Neural cell (in vitro differentiated cells): ENCODE measurements around the gene PPP6C. TPM values are rescaled to one million over a fixed set of nuclear protein-coding genes. Genes with fewer than 3 reads are reported as not detected.
"Not testable (repeated sequence)": the region's sequence is repeated elsewhere in the genome, so short reads cannot be mapped to it uniquely, and the experiment has no call there.

Experiments used
- H2AFZ ChIP-seq: fragments of 200-600, 300-800 bp; sonication (generic), shearing (Covaris generic); 2 replicates; pipeline ENCODE4 v1.6.0; 2014; ENCODE audit warnings: low read depth, mild to moderate bottlenecking, antibody characterized with exemption, low read length, moderate library complexity
- H3F3A ChIP-seq: fragments of 200-600 bp; shearing (Covaris generic); 2 replicates; pipeline ENCODE4 v1.6.1; 2016; ENCODE audit warnings: mild to moderate bottlenecking, moderate library complexity, mixed read lengths, antibody characterized with exemption, low read length; ENCODE audit not compliant: insufficient read depth, poor library complexity, severe bottlenecking
- H3K27ac ChIP-seq: fragments of 200-600, 300-800 bp; sonication (generic), shearing (Covaris generic); 2 replicates; pipeline ENCODE4 v1.5.1; 2014; ENCODE audit warnings: mild to moderate bottlenecking, low read length, moderate library complexity
- H3K27me3 ChIP-seq: fragments of 300-800, 200-600 bp; sonication (generic), shearing (Covaris generic); 2 replicates; pipeline ENCODE4 v1.6.0; 2014; ENCODE audit warnings: mild to moderate bottlenecking, low read depth, low read length, moderate library complexity; ENCODE audit not compliant: insufficient read depth
- H3K36me3 ChIP-seq: fragments of 300-800, 200-600 bp; sonication (generic), shearing (Covaris generic); 2 replicates; pipeline ENCODE4 v1.5.1; 2014; ENCODE audit warnings: mild to moderate bottlenecking, antibody characterized with exemption, low read length, moderate library complexity; ENCODE audit not compliant: insufficient read depth
- H3K4me2 ChIP-seq: fragments of 300-800, 200-600 bp; sonication (generic), shearing (Covaris generic); 2 replicates; pipeline ENCODE4 v1.6.0; 2014; ENCODE audit warnings: mild to moderate bottlenecking, low read length
- H3K4me3 ChIP-seq: fragments of 300-800, 200-600 bp; sonication (generic), shearing (Covaris generic); 2 replicates; pipeline ENCODE4 v1.5.1; 2014; ENCODE audit warnings: mild to moderate bottlenecking, low read length, moderate library complexity
- H3K79me2 ChIP-seq: fragments of 200-600 bp; shearing (Covaris generic); replicated peaks from 2 replicates; pipeline ENCODE4 v1.6.0; 2014; ENCODE audit warnings: mild to moderate bottlenecking, low read length, moderate library complexity; ENCODE audit not compliant: insufficient read depth
- H3K9ac ChIP-seq: fragments of 300-800, 200-600 bp; sonication (generic), shearing (Covaris generic); 2 replicates; pipeline ENCODE4 v1.6.1; 2016; ENCODE audit warnings: mild to moderate bottlenecking, low read length, mixed read lengths
- H3K9me2 ChIP-seq: fragments of 200-600 bp; shearing (Covaris generic); 2 replicates; pipeline ENCODE4 v1.6.1; 2016; ENCODE audit warnings: mild to moderate bottlenecking, low read length, mixed read lengths; ENCODE audit not compliant: insufficient read depth
- H3K9me3 ChIP-seq: fragments of 200-600, 300-800 bp; sonication (generic), shearing (Covaris generic); 2 replicates; pipeline ENCODE4 v1.6.1; 2016; ENCODE audit warnings: mild to moderate bottlenecking, mixed run types, low read length, moderate library complexity, mixed read lengths
- H4K20me1 ChIP-seq: fragments of 200-600 bp; shearing (Covaris generic); 2 replicates; pipeline ENCODE4 v1.6.1; 2016; ENCODE audit warnings: mild to moderate bottlenecking, mixed run types; ENCODE audit not compliant: insufficient read depth
- CTCF ChIP-seq: fragments of 450-650 bp; IDR thresholded peaks from 2 replicates; pipeline ENCODE4 v1.5.1; 2014; ENCODE audit warnings: antibody characterized with exemption, mild to moderate bottlenecking, moderate library complexity; ENCODE audit not compliant: poor library complexity, severe bottlenecking
- EP300 ChIP-seq: fragments of 450-650 bp; conservative IDR thresholded peaks from 2 replicates; pipeline ENCODE4 v1.6.1; 2014; ENCODE audit warnings: antibody characterized with exemption, mild to moderate bottlenecking, moderate library complexity; ENCODE audit not compliant: poor library complexity, severe bottlenecking
- EZH2 ChIP-seq: fragments of 200-600, 300-800 bp; shearing (Covaris generic), sonication (generic); IDR thresholded peaks from 2 replicates; pipeline ENCODE4 v1.6.1; 2014; ENCODE audit warnings: antibody characterized with exemption, low read length, borderline replicate concordance, mild to moderate bottlenecking; ENCODE audit not compliant: insufficient read depth, poor library complexity, severe bottlenecking
- MXI1 ChIP-seq: fragments of 450-650 bp; conservative IDR thresholded peaks from 2 replicates; pipeline ENCODE4 v1.6.1; 2014; ENCODE audit warnings: antibody characterized with exemption, mild to moderate bottlenecking; ENCODE audit not compliant: poor library complexity, severe bottlenecking
- POLR2AphosphoS5 ChIP-seq: IDR thresholded peaks from 2 replicates; pipeline ENCODE4 v1.6.1; 2012
- RAD21 ChIP-seq: fragments of 450-650 bp; conservative IDR thresholded peaks from 2 replicates; pipeline ENCODE4 v1.6.1; 2014; ENCODE audit warnings: antibody characterized with exemption, mild to moderate bottlenecking, moderate library complexity
- REST ChIP-seq: IDR thresholded peaks from 2 replicates; pipeline ENCODE4 v1.6.1; 2012; ENCODE audit warnings: borderline replicate concordance
- SMC3 ChIP-seq: fragments of 450-650 bp; conservative IDR thresholded peaks from 2 replicates; pipeline ENCODE4 v1.6.1; 2014; ENCODE audit warnings: antibody characterized with exemption, mild to moderate bottlenecking, moderate library complexity; ENCODE audit not compliant: poor library complexity
- TAF1 ChIP-seq: IDR thresholded peaks from 2 replicates; pipeline ENCODE4 v1.6.1; 2012; ENCODE audit warnings: low read depth
- polyA plus RNA-seq: library from polyadenylated mRNA; depleted of rRNA; stranded (reverse); fragments of >200 nt; gene quantifications from 2 replicates; pipeline ENCODE4 v1.2.3, GENCODE V29; 2014

PPP6C gene
- polyA plus RNA-seq, 1 donor from 2014 or later = 25.1 TPM

- Histone ChIP-seq H2AFZ (no peak overlapping the region), H4K20me1 (no peaks in the 10 kb centered on the region), H3K9me2 (no peaks in the 10 kb centered on the region), H3K27ac (no peak overlapping the region), H3K36me3 (no peaks in the 10 kb centered on the region), H3K9ac (no peak overlapping the region), H3K4me2 (no peak overlapping the region), H3F3A (no peaks in the 10 kb centered on the region), H3K79me2 (peaks cover 81% of the 10 kb centered on the region), H3K27me3 (no peaks in the 10 kb centered on the region), H3K4me3 (no peak overlapping the region), H3K9me3 (no peaks in the 10 kb centered on the region)
- TF ChIP-seq RAD21 (no peak), CTCF (no peak), REST (no peak), EZH2 (no peak), SMC3 (no peak), POLR2AphosphoS5 (no peak), TAF1 (no peak), EP300 (no peak), MXI1 (no peak)
These were observed 6.0 kb downstream of the PPP6C start for GRCh38 chr9:125183561-125183960.

DNA sequence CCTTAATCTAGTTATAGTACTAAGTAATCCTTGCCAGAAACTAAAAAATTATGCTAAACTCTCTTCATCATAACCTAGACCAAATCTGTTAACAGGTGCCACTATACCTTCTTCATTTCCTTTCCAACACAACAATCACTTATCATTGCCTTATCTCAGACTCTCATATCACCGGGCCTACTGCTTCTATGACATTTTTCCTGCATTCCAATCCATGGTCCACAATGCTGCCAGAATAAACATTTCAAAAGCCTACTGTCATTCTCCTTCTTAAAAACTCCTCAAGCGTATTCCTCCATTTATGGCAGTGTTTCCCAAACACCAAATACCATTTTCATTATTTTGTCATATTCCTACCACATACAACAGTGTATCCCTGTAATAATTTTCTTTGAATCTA is 6.5 kb downstream of the PPP6C start:
- H3K9me3 ChIP-seq = no peaks in the 10 kb centered on the region
- peaks cover 79% of the 10 kb centered on the region for H3K79me2 ChIP-seq
- no peaks in the 10 kb centered on the region for H3K27me3 ChIP-seq
- H3K4me3 ChIP-seq = no peak overlapping the region
- H3F3A ChIP-seq = no peaks in the 10 kb centered on the region
- no peak overlapping the region for H3K4me2 ChIP-seq
- no peaks in the 10 kb centered on the region for H3K9me2 ChIP-seq
- H4K20me1 ChIP-seq = no peaks in the 10 kb centered on the region
- no peak overlapping the region for H2AFZ ChIP-seq
- no peak overlapping the region for H3K27ac ChIP-seq
- no peak for TF ChIP-seq REST
- H3K9ac ChIP-seq = no peak overlapping the region
- H3K36me3 ChIP-seq = no peaks in the 10 kb centered on the region

GRCh38 chr9:125181756-125182155 is 7.8 kb downstream of the PPP6C start:
- not testable (repeated sequence) for H3K36me3 ChIP-seq, H3K9ac ChIP-seq, H4K20me1 ChIP-seq, H3K9me2 ChIP-seq, H3K27ac ChIP-seq, H3K9me3 ChIP-seq, H3K27me3 ChIP-seq, H2AFZ ChIP-seq, H3K4me3 ChIP-seq, H3K4me2 ChIP-seq, H3F3A ChIP-seq
- peaks cover 75% of the 10 kb centered on the region for H3K79me2 ChIP-seq
